Measurements from ENCODE around the gene HNRNPD.
A peak's percentile ranks its signal among the peaks of the same experiment; 100 is the strongest.

The HNRNPD gene

GRCh38 chr4:82373816-82374625, at the start of gene HNRNPD (continued):
- TF ChIP-seq ZBTB20 (tag by site-specific recombination; IDR thresholded peaks at IDR 0.05) (peak; percentile 86), ZNF600 (tag by site-specific recombination; IDR thresholded peaks at IDR 0.05) (peak; percentile 81), CTCF (tag by site-specific recombination; IDR thresholded peaks at IDR 0.05) (peak; percentile 35; the same call in 1 of the 2 replicates), ZNF513 (tag by site-specific recombination; IDR thresholded peaks at IDR 0.05) (no peak), ZSCAN23 (tag by site-specific recombination; IDR thresholded peaks at IDR 0.05) (peak; percentile 47; the same call in 1 of the 2 replicates), ZSCAN18 (tag by site-specific recombination; IDR thresholded peaks at IDR 0.05) (0 out of 2 replicates have a peak, but pooled peaks have one; percentile 49), SALL2 (tag by site-specific recombination; IDR thresholded peaks at IDR 0.05; ENCODE audit: borderline replicate concordance) (no peak), ZXDB (tag by site-specific recombination; IDR thresholded peaks at IDR 0.05) (peak; percentile 95), ZNF157 (tag by site-specific recombination; IDR thresholded peaks at IDR 0.05) (no peak), ZNF558 (tag by site-specific recombination; IDR thresholded peaks at IDR 0.05) (0 out of 2 replicates have a peak, but pooled peaks have one; percentile 56), ZNF404 (tag by site-specific recombination; IDR thresholded peaks at IDR 0.05) (no peak), ZNF366 (tag by site-specific recombination; conservative IDR thresholded peaks at IDR 0.05) (peak; percentile 98), ZNF529 (tag by site-specific recombination; IDR thresholded peaks at IDR 0.05; ENCODE audit: insufficient replicate concordance) (no peak), ZNF692 (tag by site-specific recombination; IDR thresholded peaks at IDR 0.05) (peak; percentile 81), AEBP2 (tag by site-specific recombination; IDR thresholded peaks at IDR 0.05; ENCODE audit: borderline replicate concordance) (no peak), SP3 (tag by site-specific recombination; IDR thresholded peaks at IDR 0.05) (peak; percentile 89), ZNF23 (tag by site-specific recombination; IDR thresholded peaks at IDR 0.05; ENCODE audit: borderline replicate concordance) (no peak), ZNF133 (tag by site-specific recombination; IDR thresholded peaks at IDR 0.05) (no peak), ZNF791 (tag by site-specific recombination; IDR thresholded peaks at IDR 0.05) (no peak), FEZF1 (tag by site-specific recombination; IDR thresholded peaks at IDR 0.05) (no peak), ZBTB8A (tag by site-specific recombination; IDR thresholded peaks at IDR 0.05) (peak; percentile 100), ZNF555 (tag by site-specific recombination; conservative IDR thresholded peaks at IDR 0.05) (no peak), KLF7 (tag by site-specific recombination; IDR thresholded peaks at IDR 0.05; ENCODE audit: borderline replicate concordance) (peak; percentile 99), ZIC2 (tag by site-specific recombination; IDR thresholded peaks at IDR 0.05) (peak; percentile 94), TRIM28 (IDR thresholded peaks at IDR 0.05; ENCODE audit: borderline replicate concordance, low read length) (no peak), HOXD13 (CRISPR knock-in tag; IDR thresholded peaks at IDR 0.05; ENCODE audit: borderline replicate concordance) (peak; percentile 50; the same call in 1 of the 2 replicates), ZNF398 (tag by site-specific recombination; IDR thresholded peaks at IDR 0.05) (peak; percentile 83), REPIN1 (tag by site-specific recombination; IDR thresholded peaks at IDR 0.05; ENCODE audit: low read depth) (no peak), ZNF394 (tag by site-specific recombination; IDR thresholded peaks at IDR 0.05; ENCODE audit: borderline replicate concordance) (peak; percentile 99), SP2 (tag by site-specific recombination; IDR thresholded peaks at IDR 0.05) (peak; percentile 94)
